Loucy (cell line): ENCODE data around the gene SNCA.

Source experiments
- CTCF ChIP-seq: fragments of 200-600 bp; sonication (generic); conservative IDR thresholded peaks from 2 replicates; pipeline ENCODE4 v1.5.1; 2014; ENCODE audit warnings: mild to moderate bottlenecking, antibody characterized with exemption, low read length
- EZH2phosphoT487 ChIP-seq: fragments of 200-600 bp; IDR thresholded peaks from 2 replicates; pipeline ENCODE4 v1.6.1; 2018; ENCODE audit warnings: antibody characterized with exemption, mild to moderate bottlenecking, moderate library complexity, borderline replicate concordance

- no peak for TF ChIP-seq CTCF
- TF ChIP-seq EZH2phosphoT487: no peak
Observed at GRCh38 chr4:89751416-89751815, 85.5 kb downstream of the SNCA start.
